HFF-Myc (cell line): Measurements from ENCODE around the gene G3BP1.
"Not testable (repeated sequence)": the region's sequence is repeated elsewhere in the genome, so short reads cannot be mapped to it uniquely, and the experiment has no call there.

Experiments
- DNase-seq: peaks from one replicate; pipeline ENCODE4 v3.0.0-alpha.2; 2011; ENCODE audit warnings: low read depth; ENCODE audit errors: extremely low read depth
- H3K4me3 ChIP-seq: replicated peaks from 2 replicates; pipeline ENCODE4 v1.5.1; 2011; ENCODE audit warnings: low read depth, mild to moderate bottlenecking, control low read depth, low read length
- TF ChIP-seq, protein P1 (sequence below): IDR thresholded peaks from 2 replicates; pipeline ENCODE4 v1.5.1; 2012; ENCODE audit warnings: mild to moderate bottlenecking, low read depth, low read length, control low read depth; ENCODE audit errors: missing control alignments

G3BP1 gene

GRCh38 chr5:151820903-151821302 lies 49.1 kb downstream of the G3BP1 start:
- DNase-seq, result no peak
- TF ChIP-seq, protein P1, sequence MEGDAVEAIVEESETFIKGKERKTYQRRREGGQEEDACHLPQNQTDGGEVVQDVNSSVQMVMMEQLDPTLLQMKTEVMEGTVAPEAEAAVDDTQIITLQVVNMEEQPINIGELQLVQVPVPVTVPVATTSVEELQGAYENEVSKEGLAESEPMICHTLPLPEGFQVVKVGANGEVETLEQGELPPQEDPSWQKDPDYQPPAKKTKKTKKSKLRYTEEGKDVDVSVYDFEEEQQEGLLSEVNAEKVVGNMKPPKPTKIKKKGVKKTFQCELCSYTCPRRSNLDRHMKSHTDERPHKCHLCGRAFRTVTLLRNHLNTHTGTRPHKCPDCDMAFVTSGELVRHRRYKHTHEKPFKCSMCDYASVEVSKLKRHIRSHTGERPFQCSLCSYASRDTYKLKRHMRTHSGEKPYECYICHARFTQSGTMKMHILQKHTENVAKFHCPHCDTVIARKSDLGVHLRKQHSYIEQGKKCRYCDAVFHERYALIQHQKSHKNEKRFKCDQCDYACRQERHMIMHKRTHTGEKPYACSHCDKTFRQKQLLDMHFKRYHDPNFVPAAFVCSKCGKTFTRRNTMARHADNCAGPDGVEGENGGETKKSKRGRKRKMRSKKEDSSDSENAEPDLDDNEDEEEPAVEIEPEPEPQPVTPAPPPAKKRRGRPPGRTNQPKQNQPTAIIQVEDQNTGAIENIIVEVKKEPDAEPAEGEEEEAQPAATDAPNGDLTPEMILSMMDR, result no peak
- no peak overlapping the region for H3K4me3 ChIP-seq

DNA sequence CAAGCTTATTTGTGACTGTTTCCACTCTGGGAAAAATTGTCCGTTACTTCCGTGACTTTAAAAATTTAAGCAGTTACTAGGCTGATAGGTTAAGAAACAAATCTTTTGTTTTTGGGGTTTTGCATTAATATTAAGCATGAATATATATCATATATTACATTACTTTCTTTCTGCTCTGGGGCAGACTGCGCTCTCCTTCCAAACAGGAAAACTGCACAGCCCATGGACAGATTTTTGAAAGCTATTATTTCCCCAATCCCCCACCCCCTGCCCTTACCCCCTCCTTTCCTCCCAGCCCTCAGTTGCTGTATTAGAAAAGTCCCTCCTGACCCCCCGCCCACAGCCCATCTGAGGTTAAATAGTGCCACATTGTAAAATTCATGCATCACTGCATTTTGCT lies 50.4 kb downstream of the G3BP1 start:
- TF ChIP-seq, protein P1, result no peak
- DNase-seq, result no peak
- no peak overlapping the region for H3K4me3 ChIP-seq

DNA sequence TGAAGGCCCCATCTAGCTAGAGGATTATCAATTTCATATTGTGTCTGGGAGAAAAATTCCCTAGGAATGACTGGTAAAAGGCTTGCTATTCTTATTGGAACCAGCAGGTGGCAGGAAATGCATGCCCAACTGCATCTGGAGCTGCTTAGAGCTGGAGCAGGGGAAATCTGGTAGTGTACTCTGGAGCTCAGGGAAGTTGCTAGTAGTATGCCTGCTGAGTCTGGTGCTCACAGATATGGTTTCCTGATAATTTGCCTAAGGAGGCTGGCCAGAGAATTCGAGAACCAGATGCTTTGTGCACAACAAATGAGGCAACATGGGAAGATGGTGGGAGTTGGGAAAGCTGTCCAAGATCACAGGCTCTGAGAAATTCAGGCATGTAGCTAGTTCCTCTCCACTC lies 53.7 kb downstream of the G3BP1 start:
- DNase-seq, result peak; percentile 69
- TF ChIP-seq, protein P1, result peak; percentile 92
- no peak overlapping the region for H3K4me3 ChIP-seq

- no peak for DNase-seq
- no peak overlapping the region for H3K4me3 ChIP-seq
- TF ChIP-seq, protein P1, result no peak
Measured at GRCh38 chr5:151829370-151829769, 57.6 kb downstream of the G3BP1 start.

GRCh38 chr5:151832843-151833242 lies 61.1 kb downstream of the G3BP1 start:
- not testable (repeated sequence) for DNase-seq, H3K4me3 ChIP-seq

DNA sequence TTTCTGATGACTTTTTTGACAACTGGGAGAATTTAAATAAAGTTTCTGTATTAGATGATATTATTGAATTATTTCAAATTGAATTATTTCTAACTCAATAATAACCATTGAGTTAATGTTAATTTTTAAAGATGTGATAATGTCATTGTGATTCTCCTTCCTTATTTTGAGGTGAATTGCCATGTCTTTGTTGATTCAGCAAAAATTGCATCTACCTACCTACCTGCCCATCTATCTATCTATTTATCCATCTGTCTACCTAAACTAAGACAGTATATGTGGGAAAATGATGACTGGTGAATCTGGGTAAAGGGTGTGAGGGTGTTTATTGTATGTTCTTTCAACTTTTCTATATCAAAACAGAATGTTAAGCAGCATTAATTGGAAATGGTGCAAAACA lies 75.0 kb downstream of the G3BP1 start:
- TF ChIP-seq, protein P1, result no peak
- DNase-seq, result no peak
- H3K4me3 ChIP-seq, result no peak overlapping the region

GRCh38 chr5:151847871-151848270 lies 76.1 kb downstream of the G3BP1 start:
- DNase-seq, result no peak
- no peak overlapping the region for H3K4me3 ChIP-seq
- TF ChIP-seq, protein P1, result no peak
